GM12878 (cell line): ENCODE data around the gene USO1. TPM values are rescaled to one million over a fixed set of nuclear protein-coding genes. Genes with fewer than 3 reads are reported as not detected.

Experiments
- ATAC-seq: fragments of 200-7000 bp; cut with Tn5 transposase; 3 replicates; pipeline ENCODE4 v1.9.1; 2020; ENCODE audit warnings: mild to moderate bottlenecking, moderate library complexity
- BruUV-seq: library from RNA; stranded (reverse); fragments of 400-500 nt; replicated peaks from 2 replicates; lab custom pipeline; 2021; lab: Mats Ljungman, UMichigan
- CTCF ChIA-PET: fragments of 300-600 bp; sonication (Branson Sonifier 250); formaldehyde crosslinking; extraction: SDS; loops from one replicate; lab custom pipeline; 2021; ENCODE audit warnings: inconsistent platforms; lab: Yijun Ruan, JAX
- POLR2A ChIA-PET: fragments of 350-600 bp; formaldehyde crosslinking; extraction: SDS; loops from one replicate; lab custom pipeline; 2021; ENCODE audit warnings: inconsistent platforms; lab: Charles Lee
- RAD21 ChIA-PET: fragments of 300-600 bp; sonication (Branson Sonifier 250); formaldehyde crosslinking; loops from one replicate; lab custom pipeline; 2023; ENCODE audit warnings: antibody characterized with exemption; ENCODE audit not compliant: unreplicated experiment; lab: Charles Lee
- SMC1A ChIA-PET: fragments of 300-600 bp; sonication (Branson Sonifier 250); formaldehyde crosslinking; loops from one replicate; lab custom pipeline; 2023; ENCODE audit not compliant: unreplicated experiment, uncharacterized antibody; lab: Charles Lee
- DNase-seq: peaks from one replicate; pipeline ENCODE4 v3.0.0-alpha.2; 2011; ENCODE audit warnings: low read depth, low spot score
- FAIRE-seq: peaks from 3 replicates; lab custom pipeline; 2011; peaks lifted over from hg19 to GRCh38; lab: Jason Lieb, UNC
- H2AFZ ChIP-seq: 2 replicates; pipeline ENCODE4 v1.6.0; 2011; ENCODE audit warnings: low read depth, low read length, control low read depth; ENCODE audit not compliant: control insufficient read depth
- H3K27ac ChIP-seq: 2 replicates; pipeline ENCODE4 v1.5.1; 2011; ENCODE audit warnings: control low read depth; ENCODE audit not compliant: control insufficient read depth, insufficient read depth
- H3K27me3 ChIP-seq, 2 experiments: replicated peaks in 1 of 2; 2 replicates each; pipeline versions ENCODE4 v1.6.0 to v1.6.1; 2011; ENCODE audit warnings: low read length in 1 of 2; ENCODE audit not compliant: control insufficient read depth in 2 of 2, insufficient read depth in 2 of 2
- H3K36me3 ChIP-seq, 2 experiments: 2 replicates each; pipeline ENCODE4 v1.5.1; 2011; ENCODE audit warnings: low read length in 1 of 2; ENCODE audit not compliant: control insufficient read depth in 2 of 2, insufficient read depth in 2 of 2
- H3K4me1 ChIP-seq: 2 replicates; pipeline ENCODE4 v1.6.1; 2011; ENCODE audit warnings: mild to moderate bottlenecking, low read length, moderate library complexity, mixed read lengths; ENCODE audit not compliant: control insufficient read depth, insufficient read depth
- H3K4me2 ChIP-seq: 2 replicates; pipeline ENCODE4 v1.6.0; 2011; ENCODE audit warnings: control low read depth; ENCODE audit not compliant: control insufficient read depth, insufficient read depth
- H3K4me3 ChIP-seq: fragments of 200-600 bp; sonication (generic); 2 replicates; pipeline ENCODE4 v1.5.1; 2016
- H3K79me2 ChIP-seq: 2 replicates; pipeline ENCODE4 v1.6.0; 2011; ENCODE audit warnings: low read length; ENCODE audit not compliant: control insufficient read depth, insufficient read depth
- H3K9ac ChIP-seq: 2 replicates; pipeline ENCODE4 v1.8.0; 2011; ENCODE audit warnings: low read length, control low read depth, mixed read lengths; ENCODE audit not compliant: control insufficient read depth, insufficient read depth
- H3K9me3 ChIP-seq: replicated peaks from 3 replicates; pipeline ENCODE4 v1.5.1; 2011; ENCODE audit warnings: mild to moderate bottlenecking, low read length; ENCODE audit not compliant: control insufficient read depth, insufficient read depth
- H4K20me1 ChIP-seq: 2 replicates; pipeline ENCODE4 v1.6.0; 2011; ENCODE audit not compliant: control insufficient read depth, insufficient read depth
- ASH2L ChIP-seq: fragments of 300-600, 200-600 bp; sonication (generic); IDR thresholded peaks from 2 replicates; pipeline ENCODE4 v1.6.1; 2017; ENCODE audit warnings: low read depth, mild to moderate bottlenecking, borderline replicate concordance
- ETV6 ChIP-seq, 2 experiments: fragments of 450-650 bp in 1 of 2; IDR thresholded peaks in 1 of 2; conservative IDR thresholded peaks in 1 of 2; 2 replicates each; pipeline ENCODE4 v1.6.1; 2014; ENCODE audit warnings: antibody characterized with exemption in 1 of 2, borderline replicate concordance in 1 of 2, low read depth in 1 of 2, mild to moderate bottlenecking in 1 of 2, moderate library complexity in 1 of 2
- FOXK2 ChIP-seq: fragments of 450-650 bp; IDR thresholded peaks from 2 replicates; pipeline ENCODE4 v1.6.1; 2017; ENCODE audit warnings: mild to moderate bottlenecking, moderate library complexity
- HDAC2 ChIP-seq: fragments of 200-600 bp; sonication (generic); IDR thresholded peaks from 2 replicates; pipeline ENCODE4 v1.6.1; 2017
- IKZF2 ChIP-seq, 2 experiments: fragments of 450-650 bp; IDR thresholded peaks; 2 replicates each; pipeline ENCODE4 v1.6.1; 2017; ENCODE audit warnings: mild to moderate bottlenecking in 2 of 2, moderate library complexity in 2 of 2
- JUND ChIP-seq: IDR thresholded peaks from 2 replicates; pipeline ENCODE4 v1.6.1; 2012; ENCODE audit warnings: low read depth, mild to moderate bottlenecking, low read length, improper control_type of control experiment, moderate library complexity
- MTA2 ChIP-seq: fragments of 450-650 bp; IDR thresholded peaks from 2 replicates; pipeline ENCODE4 v1.6.1; 2016; ENCODE audit warnings: low read depth, mild to moderate bottlenecking, moderate library complexity
- MTA3 ChIP-seq: IDR thresholded peaks from 2 replicates; pipeline ENCODE4 v1.6.1; 2012; ENCODE audit warnings: low read length, inconsistent platforms, borderline replicate concordance
- RUNX3 ChIP-seq: IDR thresholded peaks from 2 replicates; pipeline ENCODE4 v1.6.1; 2012; ENCODE audit warnings: low read length, inconsistent platforms
- SMAD1 ChIP-seq: fragments of 450-650 bp; IDR thresholded peaks from 2 replicates; pipeline ENCODE4 v1.6.1; 2018; ENCODE audit warnings: mild to moderate bottlenecking, low read depth; ENCODE audit not compliant: partially characterized antibody
- ZNF207 ChIP-seq: fragments of 450-650 bp; IDR thresholded peaks from 2 replicates; pipeline ENCODE4 v1.6.1; 2014; ENCODE audit warnings: antibody characterized with exemption, mild to moderate bottlenecking, borderline replicate concordance
- ZNF274 ChIP-seq: IDR thresholded peaks from one replicate; pipeline ENCODE4 v1.8.0; 2011; ENCODE audit not compliant: insufficient read length, insufficient read depth
- WGBS: methylation state at CpG from one replicate; pipeline ENCODE4 v1.1.6; 2016; ENCODE audit warnings: low lambda C conversion rate; ENCODE audit not compliant: insufficient replicate concordance, insufficient coverage; ENCODE audit errors: missing lambda C conversion rate; 5-methylcytosine and 5-hydroxymethylcytosine counted together
- in situ Hi-C: fragments of 300-500 bp; cut with MboI; formaldehyde crosslinking; loops from 9 replicates; pipeline ENCODE4 v1.14.3; 2018; ENCODE audit warnings: mixed read lengths
- intact Hi-C: fragments of 100-400 bp; cut with micrococcal nuclease; formaldehyde crosslinking; loops from one replicate; pipeline ENCODE4 v1.14.2; 2022; ENCODE audit not compliant: unreplicated experiment
- polyA plus RNA-seq, 11 experiments: library from polyadenylated mRNA; depleted of rRNA in 4 of 11; unstranded in 6 of 11; stranded (reverse) in 5 of 11; fragments of >200 nt; fragmentation: Nextera tagmentation in 4 of 11; fragmentation: Illumina TruSeq in 1 of 11; extraction: Ambion mirVana in 4 of 11; extraction: Trizol in 1 of 11; gene quantifications; 1 replicate in 1 of 11; 2 replicates in 10 of 11; pipeline versions ENCODE4 v1.2.1 to v1.2.3, GENCODE V29; 2011 to 2016; ENCODE audit warnings: inconsistent platforms in 2 of 11, missing spikeins in 2 of 11, low read depth in 1 of 11
- total RNA-seq, 4 experiments: library from RNA; depleted of rRNA in 3 of 4; stranded (reverse); fragments of >200 nt in 3 of 4; fragmentation: Illumina TruSeq in 1 of 4; extraction: Trizol in 1 of 4; gene quantifications; 2 replicates each; pipeline versions ENCODE4 v1.2.1 to v1.2.3, GENCODE V29; 2013 to 2021

The USO1 gene
- total and polyA plus RNA-seq, 10 of the 15 experiments (the other 5 are each of a cell fraction or from before 2014, with no cell fraction given), result 19.4 to 79.7 (median 59.6) TPM

DNA sequence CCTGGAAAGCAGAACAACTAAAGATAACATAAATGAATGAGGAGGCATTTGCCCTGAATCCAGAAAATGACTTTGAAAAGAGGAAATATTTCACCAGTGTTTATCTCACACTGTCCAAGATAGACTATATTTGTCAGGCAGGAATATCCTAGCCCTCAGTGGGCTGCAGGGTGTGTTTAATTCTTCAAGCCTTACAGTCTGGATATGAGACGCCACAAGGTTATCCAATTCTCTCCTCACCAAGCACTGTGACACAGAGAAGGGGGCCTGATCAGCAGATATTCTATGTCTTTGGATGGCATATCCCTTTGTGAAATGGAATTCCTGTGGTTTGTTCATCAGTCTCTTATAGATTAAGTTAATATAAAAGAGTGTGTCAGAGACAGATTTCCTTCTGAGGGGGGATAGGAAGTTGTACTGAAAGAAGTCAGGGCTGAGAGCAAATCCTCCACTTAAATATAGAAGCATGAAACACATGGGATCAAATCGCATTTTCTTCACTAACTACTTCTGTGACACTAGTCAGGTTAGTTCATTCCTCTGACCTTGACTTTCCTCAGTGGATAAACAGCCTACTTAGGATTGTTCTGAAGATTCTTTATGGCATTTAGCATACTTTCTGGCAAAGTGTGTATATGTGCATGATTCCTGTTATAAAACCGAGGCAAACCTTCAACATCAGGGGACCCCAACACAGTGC is 44.4 kb upstream of the USO1 start:
- H3K27me3 ChIP-seq, result no peaks in the 10 kb centered on the region
- no peaks in the 10 kb centered on the region for H3K9me3 ChIP-seq
- CTCF ChIA-PET, result no interaction called here
- H3K4me2 ChIP-seq, result no peak overlapping the region
- no peaks in the 10 kb centered on the region for H3K79me2 ChIP-seq
- intact Hi-C loops (no loop called here), in situ Hi-C loops (no loop called here)
- no peak for DNase-seq
- no peak for ATAC-seq
- H2AFZ ChIP-seq, result no peak overlapping the region
- RAD21 ChIA-PET, result no interaction called here
- no peaks in the 10 kb centered on the region for H3K36me3 ChIP-seq
- POLR2A ChIA-PET, result interaction anchor here (0.6 kb wide), 1 partner anchor 1496 kb away, joined by 3 read pairs; no protein-coding TSS in a partner anchor
- 88% methylated on average over 3 of the region's 3 CpGs for WGBS
- no peak overlapping the region for H3K4me3 ChIP-seq
- SMC1A ChIA-PET, result no interaction called here
- no peak overlapping the region for H3K27ac ChIP-seq
- H3K9ac ChIP-seq, result no peak overlapping the region
- H3K4me1 ChIP-seq, result no peaks in the 10 kb centered on the region; the same call in 1 of the 2 replicates
- H4K20me1 ChIP-seq, result no peaks in the 10 kb centered on the region
- BruUV-seq, result no TSS peak
- TF ChIP-seq SMAD1, result no peak
- no peak for TF ChIP-seq MTA3
- no peak for TF ChIP-seq HDAC2
- no peak for FAIRE-seq

DNA sequence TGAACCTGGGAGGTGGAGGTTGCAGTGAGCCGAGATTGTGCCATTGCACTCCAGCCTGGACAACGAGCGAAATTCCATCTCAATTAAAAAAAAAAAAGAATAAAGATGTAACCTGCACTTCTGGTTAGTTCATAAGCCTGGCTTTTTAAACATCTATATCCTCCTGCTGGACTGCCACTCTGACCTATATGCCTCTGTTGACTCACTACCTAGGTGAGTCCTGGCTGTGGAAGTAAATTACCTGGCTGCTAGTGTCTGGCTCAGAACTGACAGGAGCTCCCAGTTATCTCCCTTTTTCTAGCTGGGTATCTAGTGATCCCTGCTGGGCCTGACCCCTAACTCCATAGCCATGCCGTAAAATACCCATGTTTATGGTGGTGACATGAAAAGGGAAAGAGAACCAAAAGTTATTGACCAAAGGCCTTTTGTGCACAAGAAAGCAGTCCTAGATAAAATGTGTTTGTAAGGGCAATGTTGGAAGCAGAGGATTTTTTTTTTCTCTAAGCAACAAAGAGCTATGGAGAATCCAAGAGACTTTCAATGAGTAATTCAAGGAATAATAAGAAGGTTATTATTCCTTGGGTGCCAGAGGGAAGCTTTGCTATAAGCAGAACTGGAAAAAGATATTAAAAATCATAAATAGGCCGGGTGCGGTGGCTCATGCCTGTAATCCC is 40.8 kb upstream of the USO1 start:
- Histone ChIP-seq H3K4me1 (no peaks in the 10 kb centered on the region; the same call in 1 of the 2 replicates), H3K27me3 (no peaks in the 10 kb centered on the region), H2AFZ (no peak overlapping the region), H4K20me1 (no peaks in the 10 kb centered on the region), H3K27ac (no peak overlapping the region), H3K79me2 (no peaks in the 10 kb centered on the region), H3K9ac (no peak overlapping the region), H3K9me3 (no peaks in the 10 kb centered on the region), H3K4me2 (no peak overlapping the region), H3K36me3 (no peaks in the 10 kb centered on the region), H3K4me3 (no peak overlapping the region)
- no peak for ATAC-seq
- WGBS, result 97% methylated on average over 6 of the region's 6 CpGs
- ChIA-PET RAD21 (no interaction called here), SMC1A (interaction anchor here (0.6 to 0.9 kb wide), 2 partner anchors 44 to 112 kb away, joined by 3 to 4 read pairs; no protein-coding TSS in a partner anchor), CTCF (interaction anchor here (0.6 to 1.3 kb wide), 4 partner anchors 10 to 163 kb away, joined by 3 to 6 read pairs (median 4); partner anchors contain the start of genes G3BP2 and USO1), POLR2A (interaction anchor here (0.9 to 1.1 kb wide), 3 partner anchors 13 to 43 kb away, joined by 3 to 5 read pairs (median 4); partner anchors contain the start of gene USO1)
- in situ Hi-C loops (no loop called here), intact Hi-C loops (no loop called here)
- no TSS peak for BruUV-seq
- TF ChIP-seq MTA2, result no peak
- TF ChIP-seq IKZF2 (IDR thresholded peaks at IDR 0.05), result no peak
- TF ChIP-seq ASH2L, result no peak
- TF ChIP-seq ZNF274, result no peak
- TF ChIP-seq RUNX3, result no peak
- TF ChIP-seq MTA3, result no peak
- no peak for TF ChIP-seq FOXK2
- no peak for TF ChIP-seq ZNF207
- TF ChIP-seq ETV6 (conservative IDR thresholded peaks at IDR 0.05 in 1 of 2, IDR thresholded peaks at IDR 0.05 in 1 of 2; ENCODE audit: borderline replicate concordance in 1 of 2, low read depth in 1 of 2), result no peak
- no peak for TF ChIP-seq JUND
- FAIRE-seq, result no peak
- no peak for DNase-seq
